Stimulated activated CD4-positive, alpha-beta T cell treated with anti-CD3 and anti-CD28 coated beads, Interleukin-4, amount 100 ng/mL, for 1 hour (primary cell): ENCODE results near the gene AREL1.

ENCODE experiments used
- DNase-seq: peaks from one replicate; pipeline ENCODE4 v3.0.0-alpha.2; 2020

AREL1 gene

GRCh38 chr14:74697976-74698375, 14.9 kb downstream of the AREL1 start:
- no peak for DNase-seq

- DNase-seq: no peak
Observed at GRCh38 chr14:74697543-74697942, 15.3 kb downstream of the AREL1 start.

GRCh38 chr14:74697011-74697410, 15.9 kb downstream of the AREL1 start:
- DNase-seq: no peak

GRCh38 chr14:74695406-74695805, 17.5 kb downstream of the AREL1 start:
- DNase-seq: no peak

- no peak for DNase-seq
Observed at GRCh38 chr14:74693191-74693590, 19.7 kb downstream of the AREL1 start.

- no peak for DNase-seq
Observed at GRCh38 chr14:74691456-74691855, 21.4 kb downstream of the AREL1 start.

- DNase-seq: no peak
Observed at GRCh38 chr14:74685921-74686678, 26.8 kb downstream of the AREL1 start.

GRCh38 chr14:74685056-74685455, 27.8 kb downstream of the AREL1 start:
- no peak for DNase-seq

- DNase-seq: no peak
Observed at GRCh38 chr14:74684434-74684833, 28.4 kb downstream of the AREL1 start.

GRCh38 chr14:74683406-74683805, 29.5 kb downstream of the AREL1 start:
- no peak for DNase-seq

GRCh38 chr14:74682169-74682952, 30.5 kb downstream of the AREL1 start:
- DNase-seq: no peak

- DNase-seq: no peak
Observed at GRCh38 chr14:74675219-74675618, 37.7 kb downstream of the AREL1 start.

GRCh38 chr14:74673768-74674167, 39.1 kb downstream of the AREL1 start:
- no peak for DNase-seq

- no peak for DNase-seq
Observed at GRCh38 chr14:74671789-74672188, 41.1 kb downstream of the AREL1 start.

- DNase-seq: no peak
Observed at GRCh38 chr14:74670726-74671411, 42.0 kb downstream of the AREL1 start.

- DNase-seq: no peak
Observed at GRCh38 chr14:74669846-74670245, 43.0 kb downstream of the AREL1 start.

- DNase-seq: no peak
Observed at GRCh38 chr14:74669256-74669655, 43.6 kb downstream of the AREL1 start.

- no peak for DNase-seq
Observed at GRCh38 chr14:74667758-74668157, 45.1 kb downstream of the AREL1 start.

GRCh38 chr14:74664717-74665116, 48.2 kb downstream of the AREL1 start:
- no peak for DNase-seq

- DNase-seq: no peak
Observed at GRCh38 chr14:74663884-74664283, 49.0 kb downstream of the AREL1 start.

GRCh38 chr14:74661726-74662450, 51.0 kb downstream of the AREL1 start:
- DNase-seq: no peak

GRCh38 chr14:74660863-74661262, 52.0 kb downstream of the AREL1 start:
- DNase-seq: no peak

GRCh38 chr14:74660167-74660566, 52.7 kb downstream of the AREL1 start:
- no peak for DNase-seq
